GM23338 (cell line): ENCODE results near the gene HOXC12. TPM values are rescaled to one million over a fixed set of nuclear protein-coding genes. Genes with fewer than 3 reads are reported as not detected.
A peak's percentile ranks its signal among the peaks of the same experiment; 100 is the strongest.

Source experiments
- ATAC-seq: fragments of 200-7000 bp; cut with Tn5 transposase; 3 replicates; pipeline ENCODE4 v1.9.1; 2020
- DNase-seq: peaks from one replicate; pipeline ENCODE4 v3.0.0-alpha.2; 2015; ENCODE audit warnings: low spot score
- H2AFZ ChIP-seq: fragments of 200-600 bp; sonication (generic); 2 replicates; pipeline ENCODE4 v1.8.0; 2016; ENCODE audit warnings: antibody characterized with exemption, mild to moderate bottlenecking, moderate library complexity
- H3F3A ChIP-seq: fragments of 200-600 bp; sonication (generic); replicated peaks from 2 replicates; pipeline ENCODE4 v1.8.0; 2017; ENCODE audit warnings: antibody characterized with exemption, mixed run types, low read depth
- H3K27ac ChIP-seq: fragments of 200-600 bp; sonication (generic); 2 replicates; pipeline ENCODE4 v1.6.1; 2016; ENCODE audit warnings: low read depth
- H3K27me3 ChIP-seq: fragments of 200-600 bp; sonication (generic); 2 replicates; pipeline ENCODE4 v1.8.0; 2016; ENCODE audit warnings: mild to moderate bottlenecking, mixed run types, moderate library complexity; ENCODE audit not compliant: insufficient read depth
- H3K36me3 ChIP-seq: fragments of 200-600 bp; sonication (generic); 2 replicates; pipeline ENCODE4 v1.8.0; 2016; ENCODE audit warnings: mild to moderate bottlenecking; ENCODE audit not compliant: insufficient read depth
- H3K4me1 ChIP-seq: fragments of 200-600 bp; sonication (generic); 2 replicates; pipeline ENCODE4 v1.8.0; 2016; ENCODE audit warnings: mild to moderate bottlenecking, moderate library complexity; ENCODE audit not compliant: insufficient read depth
- H3K4me2 ChIP-seq: fragments of 200-600 bp; sonication (generic); 2 replicates; pipeline ENCODE4 v1.7.1; 2017; ENCODE audit warnings: mixed run types
- H3K4me3 ChIP-seq: fragments of 200-600 bp; sonication (generic); 2 replicates; pipeline ENCODE4 v1.6.1; 2016; ENCODE audit warnings: mixed run types
- H3K79me2 ChIP-seq: fragments of 200-600 bp; sonication (generic); replicated peaks from 2 replicates; pipeline ENCODE4 v1.8.0; 2017; ENCODE audit warnings: mild to moderate bottlenecking; ENCODE audit not compliant: insufficient read depth
- H3K9me2 ChIP-seq: fragments of 200-600 bp; sonication (generic); 2 replicates; pipeline ENCODE4 v1.8.0; 2017; ENCODE audit not compliant: insufficient read depth
- H4K20me1 ChIP-seq: fragments of 200-600 bp; sonication (generic); replicated peaks from 2 replicates; pipeline ENCODE4 v1.8.0; 2017; ENCODE audit warnings: mild to moderate bottlenecking; ENCODE audit not compliant: insufficient read depth
- H3K27ac Mint-ChIP-seq: 2 replicates; pipeline ENCODE4 v1.8.0; 2020; ENCODE audit warnings: inconsistent platforms, mild to moderate bottlenecking, moderate library complexity, mixed read lengths
- H3K27me3 Mint-ChIP-seq: 3 replicates; pipeline ENCODE4 v1.8.0; 2022; ENCODE audit warnings: low read depth, mild to moderate bottlenecking, moderate library complexity, mixed read lengths, inconsistent platforms; ENCODE audit not compliant: insufficient read depth, poor library complexity
- H3K36me3 Mint-ChIP-seq: 3 replicates; pipeline ENCODE4 v1.8.0; 2021; ENCODE audit warnings: low read depth, mild to moderate bottlenecking, inconsistent platforms, moderate library complexity, mixed read lengths
- H3K4me1 Mint-ChIP-seq: 3 replicates; pipeline ENCODE4 v1.8.0; 2020; ENCODE audit warnings: mild to moderate bottlenecking, inconsistent platforms, mixed read lengths
- H3K4me3 Mint-ChIP-seq: 3 replicates; pipeline ENCODE4 v1.8.0; 2021; ENCODE audit warnings: moderate library complexity, mild to moderate bottlenecking, inconsistent platforms, mixed read lengths
- H3K9me3 Mint-ChIP-seq: 3 replicates; pipeline ENCODE4 v1.8.0; 2020; ENCODE audit warnings: moderate library complexity, mild to moderate bottlenecking, inconsistent platforms, mixed read lengths
- CREB1 ChIP-seq: fragments of 250-450 bp; sonication (Bioruptor Pico); IDR thresholded peaks from 2 replicates; pipeline ENCODE4 v1.5.0; 2020; ENCODE audit warnings: low read depth, mild to moderate bottlenecking, moderate library complexity
- ETS1 ChIP-seq: IDR thresholded peaks from 2 replicates; pipeline ENCODE4 v1.6.1; 2016; ENCODE audit warnings: antibody characterized with exemption
- EZH2 ChIP-seq: fragments of 200-600 bp; sonication (generic); IDR thresholded peaks from one replicate; pipeline ENCODE4 v1.8.0; 2017; ENCODE audit warnings: antibody characterized with exemption, mild to moderate bottlenecking, low read depth; ENCODE audit not compliant: unreplicated experiment
- EZH2phosphoT487 ChIP-seq: fragments of 200-600 bp; sonication (generic); IDR thresholded peaks from one replicate; pipeline ENCODE4 v1.8.1; 2018; ENCODE audit warnings: antibody characterized with exemption; ENCODE audit not compliant: unreplicated experiment
- JUNB ChIP-seq: IDR thresholded peaks from one replicate; pipeline ENCODE4 v1.6.1; 2016; ENCODE audit warnings: antibody characterized with exemption; ENCODE audit not compliant: unreplicated experiment
- REST ChIP-seq: IDR thresholded peaks from one replicate; pipeline ENCODE4 v1.6.1; 2018; ENCODE audit warnings: antibody characterized with exemption; ENCODE audit not compliant: unreplicated experiment
- STAT1 ChIP-seq: IDR thresholded peaks from one replicate; pipeline ENCODE4 v1.6.1; 2016; ENCODE audit warnings: antibody characterized with exemption; ENCODE audit not compliant: unreplicated experiment
- ZNF114 ChIP-seq: fragments of 250-450 bp; sonication (Bioruptor Pico); IDR thresholded peaks from 2 replicates; pipeline ENCODE4 v1.5.0; 2020; ENCODE audit warnings: mild to moderate bottlenecking, moderate library complexity
- long read RNA-seq: library from polyadenylated mRNA; unstranded; transcript quantifications from one replicate; pipeline ENCODE4 v2.0.0, GENCODE V29; 2020; ENCODE audit not compliant: unreplicated experiment
- polyA plus RNA-seq: library from polyadenylated mRNA; unstranded; fragments of >200 nt; fragmentation: Nextera tagmentation; extraction: Ambion mirVana; gene quantifications from 2 replicates; pipeline ENCODE4 v1.2.1, GENCODE V29; 2016
- total RNA-seq: library from RNA; depleted of rRNA; stranded (reverse); fragments of >200 nt; shearing (Covaris generic); gene quantifications from 2 replicates; pipeline ENCODE4 v1.2.3, GENCODE V29; 2014; rRNA removed
- TF ChIP-seq, protein P1 (sequence below), 2 experiments: fragments of 200-600 bp in 1 of 2; sonication (generic) in 1 of 2; conservative IDR thresholded peaks; 2 replicates each; pipeline versions ENCODE4 v1.5.1 to v1.6.1; 2016 to 2017; ENCODE audit warnings: antibody characterized with exemption in 2 of 2, low read depth in 2 of 2, mild to moderate bottlenecking in 2 of 2, moderate library complexity in 1 of 2
- TF ChIP-seq, protein P2 (sequence below): fragments of 250-450 bp; sonication (Bioruptor Pico); IDR thresholded peaks from 2 replicates; pipeline ENCODE4 v1.5.0; 2020; ENCODE audit warnings: mild to moderate bottlenecking, moderate library complexity

HOXC12 gene, protein sequence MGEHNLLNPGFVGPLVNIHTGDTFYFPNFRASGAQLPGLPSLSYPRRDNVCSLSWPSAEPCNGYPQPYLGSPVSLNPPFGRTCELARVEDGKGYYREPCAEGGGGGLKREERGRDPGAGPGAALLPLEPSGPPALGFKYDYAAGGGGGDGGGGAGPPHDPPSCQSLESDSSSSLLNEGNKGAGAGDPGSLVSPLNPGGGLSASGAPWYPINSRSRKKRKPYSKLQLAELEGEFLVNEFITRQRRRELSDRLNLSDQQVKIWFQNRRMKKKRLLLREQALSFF
- not detected in 2 replicates for total RNA-seq
- not detected in 2 replicates for polyA plus RNA-seq
- long read RNA-seq, result 0 reads

GRCh38 chr12:53954694-53955035, at the start of gene HOXC12:
HOXC12 (plus strand) TSS chr12:53954903; CDS start chr12:53954930, 27 bp downstream.
- Histone ChIP-seq H3K27me3 (peaks cover 100% of the 10 kb centered on the region), H3K36me3 (no peaks in the 10 kb centered on the region; the same call in 1 of the 2 replicates), H3K9me2 (no peaks in the 10 kb centered on the region), H3K4me3 (peak within 1 kb of the TSS; percentile 35; the same call in 1 of the 2 replicates), H3K4me2 (peak within 1 kb of the TSS; percentile 43), H3K27ac (no peak within 1 kb of the TSS), H3K79me2 (no peaks in the 10 kb centered on the region), H3K4me1 (peaks cover 22% of the 10 kb centered on the region), H2AFZ (no peak within 1 kb of the TSS), H4K20me1 (peaks cover 49% of the 10 kb centered on the region), H3F3A (peaks cover 53% of the 10 kb centered on the region)
- peaks cover 27% of the 10 kb centered on the region for H3K4me1 Mint-ChIP-seq
- H3K4me3 Mint-ChIP-seq, result no peak within 1 kb of the TSS
- H3K36me3 Mint-ChIP-seq, result peaks cover 3% of the 10 kb centered on the region; the same call in 1 of the 3 replicates
- TF ChIP-seq EZH2phosphoT487 (no peak), REST (no peak), CREB1 (CRISPR knock-in tag) (no peak), ZNF114 (CRISPR knock-in tag) (no peak), EZH2 (no peak), STAT1 (no peak), JUNB (no peak), ETS1 (no peak)
- TF ChIP-seq, protein P1, sequence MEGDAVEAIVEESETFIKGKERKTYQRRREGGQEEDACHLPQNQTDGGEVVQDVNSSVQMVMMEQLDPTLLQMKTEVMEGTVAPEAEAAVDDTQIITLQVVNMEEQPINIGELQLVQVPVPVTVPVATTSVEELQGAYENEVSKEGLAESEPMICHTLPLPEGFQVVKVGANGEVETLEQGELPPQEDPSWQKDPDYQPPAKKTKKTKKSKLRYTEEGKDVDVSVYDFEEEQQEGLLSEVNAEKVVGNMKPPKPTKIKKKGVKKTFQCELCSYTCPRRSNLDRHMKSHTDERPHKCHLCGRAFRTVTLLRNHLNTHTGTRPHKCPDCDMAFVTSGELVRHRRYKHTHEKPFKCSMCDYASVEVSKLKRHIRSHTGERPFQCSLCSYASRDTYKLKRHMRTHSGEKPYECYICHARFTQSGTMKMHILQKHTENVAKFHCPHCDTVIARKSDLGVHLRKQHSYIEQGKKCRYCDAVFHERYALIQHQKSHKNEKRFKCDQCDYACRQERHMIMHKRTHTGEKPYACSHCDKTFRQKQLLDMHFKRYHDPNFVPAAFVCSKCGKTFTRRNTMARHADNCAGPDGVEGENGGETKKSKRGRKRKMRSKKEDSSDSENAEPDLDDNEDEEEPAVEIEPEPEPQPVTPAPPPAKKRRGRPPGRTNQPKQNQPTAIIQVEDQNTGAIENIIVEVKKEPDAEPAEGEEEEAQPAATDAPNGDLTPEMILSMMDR (conservative IDR thresholded peaks at IDR 0.05; ENCODE audit: low read depth in 2 of 2), result no peak
- TF ChIP-seq, protein P2, sequence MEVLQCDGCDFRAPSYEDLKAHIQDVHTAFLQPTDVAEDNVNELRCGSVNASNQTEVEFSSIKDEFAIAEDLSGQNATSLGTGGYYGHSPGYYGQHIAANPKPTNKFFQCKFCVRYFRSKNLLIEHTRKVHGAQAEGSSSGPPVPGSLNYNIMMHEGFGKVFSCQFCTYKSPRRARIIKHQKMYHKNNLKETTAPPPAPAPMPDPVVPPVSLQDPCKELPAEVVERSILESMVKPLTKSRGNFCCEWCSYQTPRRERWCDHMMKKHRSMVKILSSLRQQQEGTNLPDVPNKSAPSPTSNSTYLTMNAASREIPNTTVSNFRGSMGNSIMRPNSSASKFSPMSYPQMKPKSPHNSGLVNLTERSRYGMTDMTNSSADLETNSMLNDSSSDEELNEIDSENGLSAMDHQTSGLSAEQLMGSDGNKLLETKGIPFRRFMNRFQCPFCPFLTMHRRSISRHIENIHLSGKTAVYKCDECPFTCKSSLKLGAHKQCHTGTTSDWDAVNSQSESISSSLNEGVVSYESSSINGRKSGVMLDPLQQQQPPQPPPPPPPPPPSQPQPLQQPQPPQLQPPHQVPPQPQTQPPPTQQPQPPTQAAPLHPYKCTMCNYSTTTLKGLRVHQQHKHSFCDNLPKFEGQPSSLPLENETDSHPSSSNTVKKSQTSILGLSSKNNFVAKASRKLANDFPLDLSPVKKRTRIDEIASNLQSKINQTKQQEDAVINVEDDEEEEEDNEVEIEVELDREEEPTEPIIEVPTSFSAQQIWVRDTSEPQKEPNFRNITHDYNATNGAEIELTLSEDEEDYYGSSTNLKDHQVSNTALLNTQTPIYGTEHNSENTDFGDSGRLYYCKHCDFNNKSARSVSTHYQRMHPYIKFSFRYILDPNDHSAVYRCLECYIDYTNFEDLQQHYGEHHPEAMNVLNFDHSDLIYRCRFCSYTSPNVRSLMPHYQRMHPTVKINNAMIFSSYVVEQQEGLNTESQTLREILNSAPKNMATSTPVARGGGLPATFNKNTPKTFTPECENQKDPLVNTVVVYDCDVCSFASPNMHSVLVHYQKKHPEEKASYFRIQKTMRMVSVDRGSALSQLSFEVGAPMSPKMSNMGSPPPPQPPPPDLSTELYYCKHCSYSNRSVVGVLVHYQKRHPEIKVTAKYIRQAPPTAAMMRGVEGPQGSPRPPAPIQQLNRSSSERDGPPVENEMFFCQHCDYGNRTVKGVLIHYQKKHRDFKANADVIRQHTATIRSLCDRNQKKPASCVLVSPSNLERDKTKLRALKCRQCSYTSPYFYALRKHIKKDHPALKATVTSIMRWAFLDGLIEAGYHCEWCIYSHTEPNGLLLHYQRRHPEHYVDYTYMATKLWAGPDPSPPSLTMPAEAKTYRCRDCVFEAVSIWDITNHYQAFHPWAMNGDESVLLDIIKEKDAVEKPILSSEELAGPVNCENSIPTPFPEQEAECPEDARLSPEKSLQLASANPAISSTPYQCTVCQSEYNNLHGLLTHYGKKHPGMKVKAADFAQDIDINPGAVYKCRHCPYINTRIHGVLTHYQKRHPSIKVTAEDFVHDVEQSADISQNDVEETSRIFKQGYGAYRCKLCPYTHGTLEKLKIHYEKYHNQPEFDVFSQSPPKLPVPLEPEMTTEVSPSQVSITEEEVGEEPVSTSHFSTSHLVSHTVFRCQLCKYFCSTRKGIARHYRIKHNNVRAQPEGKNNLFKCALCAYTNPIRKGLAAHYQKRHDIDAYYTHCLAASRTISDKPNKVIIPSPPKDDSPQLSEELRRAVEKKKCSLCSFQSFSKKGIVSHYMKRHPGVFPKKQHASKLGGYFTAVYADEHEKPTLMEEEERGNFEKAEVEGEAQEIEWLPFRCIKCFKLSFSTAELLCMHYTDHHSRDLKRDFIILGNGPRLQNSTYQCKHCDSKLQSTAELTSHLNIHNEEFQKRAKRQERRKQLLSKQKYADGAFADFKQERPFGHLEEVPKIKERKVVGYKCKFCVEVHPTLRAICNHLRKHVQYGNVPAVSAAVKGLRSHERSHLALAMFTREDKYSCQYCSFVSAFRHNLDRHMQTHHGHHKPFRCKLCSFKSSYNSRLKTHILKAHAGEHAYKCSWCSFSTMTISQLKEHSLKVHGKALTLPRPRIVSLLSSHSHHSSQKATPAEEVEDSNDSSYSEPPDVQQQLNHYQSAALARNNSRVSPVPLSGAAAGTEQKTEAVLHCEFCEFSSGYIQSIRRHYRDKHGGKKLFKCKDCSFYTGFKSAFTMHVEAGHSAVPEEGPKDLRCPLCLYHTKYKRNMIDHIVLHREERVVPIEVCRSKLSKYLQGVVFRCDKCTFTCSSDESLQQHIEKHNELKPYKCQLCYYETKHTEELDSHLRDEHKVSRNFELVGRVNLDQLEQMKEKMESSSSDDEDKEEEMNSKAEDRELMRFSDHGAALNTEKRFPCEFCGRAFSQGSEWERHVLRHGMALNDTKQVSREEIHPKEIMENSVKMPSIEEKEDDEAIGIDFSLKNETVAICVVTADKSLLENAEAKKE (CRISPR knock-in tag), result no peak
- peaks cover 98% of the 10 kb centered on the region for H3K27me3 Mint-ChIP-seq
- H3K9me3 Mint-ChIP-seq, result peaks cover 6% of the 10 kb centered on the region
- DNase-seq (peak; percentile 42), ATAC-seq (no peak)
- H3K27ac Mint-ChIP-seq, result no peak within 1 kb of the TSS
